ENCODE results near the gene APBA2.

Gene APBA2

DNA sequence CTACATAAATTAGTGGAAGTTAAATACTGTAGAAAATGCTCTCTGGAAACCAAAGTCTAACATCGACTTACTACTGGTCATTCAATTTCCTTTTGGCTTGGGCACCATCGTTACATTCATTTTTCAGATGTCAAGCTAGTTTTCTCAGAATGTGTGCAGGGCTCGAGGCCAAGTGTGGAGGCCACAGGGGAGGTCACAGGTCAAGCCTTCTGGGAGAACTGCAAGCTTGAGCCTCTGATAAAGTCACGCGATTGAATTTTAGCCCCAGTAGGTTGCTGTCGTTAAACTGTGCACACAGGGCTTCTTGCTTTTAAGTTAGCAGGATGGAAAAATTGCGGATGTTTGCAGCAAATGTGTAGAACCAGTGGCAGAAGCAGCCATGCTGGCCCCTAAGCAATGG, 182.2 kb downstream of the APBA2 start:
- Histone ChIP-seq H3K27me3 (ENCODE audit: insufficient read depth, low read length) (peaks cover 5% of the 10 kb centered on the region; the same call in 1 of the 2 replicates), H3K36me3 (ENCODE audit: insufficient read depth, low read length) (no peaks in the 10 kb centered on the region), H2AFZ (ENCODE audit: low read length) (no peak overlapping the region), H4K20me1 (ENCODE audit: insufficient read depth, low read length) (no peaks in the 10 kb centered on the region), H3K9me2 (ENCODE audit: low read depth, low read length) (no peaks in the 10 kb centered on the region), H3K79me2 (ENCODE audit: insufficient read depth, low read length) (no peaks in the 10 kb centered on the region), H3K9me3 (ENCODE audit: low read length) (no peaks in the 10 kb centered on the region), H3K4me3 (ENCODE audit: low read depth, low read length, poor library complexity, severe bottlenecking) (no peak overlapping the region), H3K4me1 (ENCODE audit: insufficient read depth, low read length, severe bottlenecking) (no peaks in the 10 kb centered on the region), H3K9ac (ENCODE audit: low read length) (no peak overlapping the region), H3K4me2 (ENCODE audit: low read length) (no peak overlapping the region), H3F3A (ENCODE audit: insufficient read depth, low read length) (no peaks in the 10 kb centered on the region), H3K27ac (ENCODE audit: low read depth, low read length, poor library complexity, severe bottlenecking) (no peak overlapping the region)
- no peak for TF ChIP-seq EZH2 (IDR thresholded peaks at IDR 0.05; ENCODE audit: borderline replicate concordance, low read length)
- TF ChIP-seq, protein P1, sequence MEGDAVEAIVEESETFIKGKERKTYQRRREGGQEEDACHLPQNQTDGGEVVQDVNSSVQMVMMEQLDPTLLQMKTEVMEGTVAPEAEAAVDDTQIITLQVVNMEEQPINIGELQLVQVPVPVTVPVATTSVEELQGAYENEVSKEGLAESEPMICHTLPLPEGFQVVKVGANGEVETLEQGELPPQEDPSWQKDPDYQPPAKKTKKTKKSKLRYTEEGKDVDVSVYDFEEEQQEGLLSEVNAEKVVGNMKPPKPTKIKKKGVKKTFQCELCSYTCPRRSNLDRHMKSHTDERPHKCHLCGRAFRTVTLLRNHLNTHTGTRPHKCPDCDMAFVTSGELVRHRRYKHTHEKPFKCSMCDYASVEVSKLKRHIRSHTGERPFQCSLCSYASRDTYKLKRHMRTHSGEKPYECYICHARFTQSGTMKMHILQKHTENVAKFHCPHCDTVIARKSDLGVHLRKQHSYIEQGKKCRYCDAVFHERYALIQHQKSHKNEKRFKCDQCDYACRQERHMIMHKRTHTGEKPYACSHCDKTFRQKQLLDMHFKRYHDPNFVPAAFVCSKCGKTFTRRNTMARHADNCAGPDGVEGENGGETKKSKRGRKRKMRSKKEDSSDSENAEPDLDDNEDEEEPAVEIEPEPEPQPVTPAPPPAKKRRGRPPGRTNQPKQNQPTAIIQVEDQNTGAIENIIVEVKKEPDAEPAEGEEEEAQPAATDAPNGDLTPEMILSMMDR (IDR thresholded peaks at IDR 0.05; ENCODE audit: low read length): no peak

DNA sequence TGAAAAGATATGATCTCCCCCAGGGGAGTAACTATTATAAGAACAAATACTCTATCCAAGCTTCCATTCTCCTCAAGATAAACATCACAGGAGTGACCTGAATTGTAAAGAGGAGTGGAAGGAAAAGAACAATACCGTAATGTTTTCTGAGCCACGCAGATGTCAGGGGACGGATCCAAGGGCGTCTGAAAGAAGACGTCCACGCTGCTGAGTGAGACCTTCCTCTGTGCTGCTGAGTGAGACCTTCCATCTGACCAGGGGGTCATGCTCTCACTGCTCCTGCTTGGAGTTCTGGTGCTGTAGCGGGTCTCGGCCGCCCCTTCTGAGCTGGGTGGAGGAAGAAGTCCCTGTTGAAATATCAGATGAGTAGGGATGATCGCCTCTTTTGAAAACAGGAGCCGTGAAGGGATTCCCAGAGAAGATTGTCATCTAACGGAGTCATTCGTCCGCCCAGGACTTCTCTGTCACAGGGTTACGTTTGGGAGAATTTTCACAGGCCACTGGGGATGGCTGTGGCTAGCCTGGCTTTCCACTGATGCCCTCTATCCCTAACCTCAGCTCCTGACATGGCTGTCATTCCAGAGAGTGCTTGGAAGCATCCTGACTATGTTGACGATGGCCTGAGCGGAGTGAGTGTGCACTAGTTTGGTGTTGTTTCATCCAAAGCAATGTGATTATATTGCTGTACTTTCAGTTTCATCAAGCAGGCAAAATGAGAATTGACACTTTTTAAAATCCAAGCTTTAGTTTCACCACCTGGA, 184.9 kb downstream of the APBA2 start:
- no peak overlapping the region for H3K27ac ChIP-seq (ENCODE audit: low read depth, low read length, poor library complexity, severe bottlenecking)
- H3K4me2 ChIP-seq (ENCODE audit: low read length): no peak overlapping the region
- H3K27me3 ChIP-seq (ENCODE audit: insufficient read depth, low read length): peaks cover 5% of the 10 kb centered on the region; the same call in 1 of the 2 replicates
- no peak overlapping the region for H2AFZ ChIP-seq (ENCODE audit: low read length)
- no peak for TF ChIP-seq EZH2 (IDR thresholded peaks at IDR 0.05; ENCODE audit: borderline replicate concordance, low read length)
- TF ChIP-seq, protein P1 (IDR thresholded peaks at IDR 0.05; ENCODE audit: low read length): no peak
- no peaks in the 10 kb centered on the region for H3K36me3 ChIP-seq (ENCODE audit: insufficient read depth, low read length)
- no peak overlapping the region for H3K4me3 ChIP-seq (ENCODE audit: low read depth, low read length, poor library complexity, severe bottlenecking)
- H3K9ac ChIP-seq (ENCODE audit: low read length): no peak overlapping the region
- no peaks in the 10 kb centered on the region for H3K79me2 ChIP-seq (ENCODE audit: insufficient read depth, low read length)
- H3K4me1 ChIP-seq (ENCODE audit: insufficient read depth, low read length, severe bottlenecking): no peaks in the 10 kb centered on the region
- no peaks in the 10 kb centered on the region for H3K9me2 ChIP-seq (ENCODE audit: low read depth, low read length)
- no peaks in the 10 kb centered on the region for H4K20me1 ChIP-seq (ENCODE audit: insufficient read depth, low read length)
- no peaks in the 10 kb centered on the region for H3F3A ChIP-seq (ENCODE audit: insufficient read depth, low read length)
- no peaks in the 10 kb centered on the region for H3K9me3 ChIP-seq (ENCODE audit: low read length)

DNA sequence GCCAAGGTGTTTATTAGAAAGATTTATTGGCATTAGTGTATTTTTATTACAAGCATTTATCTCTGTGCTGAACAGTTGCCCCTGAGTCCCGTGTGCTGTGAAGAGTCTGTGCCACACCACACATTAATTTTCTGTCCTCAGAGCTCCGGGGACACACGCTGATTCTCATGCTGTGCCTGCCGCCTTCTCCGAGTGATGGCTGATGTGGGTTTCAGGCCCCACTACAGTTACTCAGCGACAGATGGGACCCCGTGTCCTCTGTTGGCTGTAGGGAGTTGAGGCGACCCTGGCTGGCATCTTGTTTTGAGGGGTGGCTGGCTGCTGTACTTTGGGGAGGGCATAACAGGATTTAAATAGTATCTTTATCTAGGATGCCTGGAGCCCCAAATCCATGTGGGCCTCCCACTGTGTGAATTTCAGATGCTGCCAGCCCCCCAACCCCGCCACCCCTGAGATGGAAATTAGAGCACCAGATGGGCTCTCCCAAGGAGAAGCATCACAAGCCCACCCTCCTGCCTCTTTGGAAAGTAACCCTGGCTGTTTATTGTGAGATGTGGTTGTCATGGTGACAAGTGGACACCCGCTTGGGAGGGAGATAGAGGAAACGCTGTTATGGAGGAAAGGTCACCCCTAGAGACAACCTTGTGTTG, 185.6 kb downstream of the APBA2 start:
- Histone ChIP-seq H3K4me3 (ENCODE audit: low read depth, low read length, poor library complexity, severe bottlenecking) (no peak overlapping the region), H3K9me3 (ENCODE audit: low read length) (no peaks in the 10 kb centered on the region), H3K9me2 (ENCODE audit: low read depth, low read length) (no peaks in the 10 kb centered on the region), H3K79me2 (ENCODE audit: insufficient read depth, low read length) (no peaks in the 10 kb centered on the region), H3K27ac (ENCODE audit: low read depth, low read length, poor library complexity, severe bottlenecking) (no peak overlapping the region), H3K4me1 (ENCODE audit: insufficient read depth, low read length, severe bottlenecking) (no peaks in the 10 kb centered on the region), H3K9ac (ENCODE audit: low read length) (no peak overlapping the region), H2AFZ (ENCODE audit: low read length) (no peak overlapping the region), H3K27me3 (ENCODE audit: insufficient read depth, low read length) (peaks cover 5% of the 10 kb centered on the region; the same call in 1 of the 2 replicates), H4K20me1 (ENCODE audit: insufficient read depth, low read length) (no peaks in the 10 kb centered on the region), H3K4me2 (ENCODE audit: low read length) (no peak overlapping the region), H3K36me3 (ENCODE audit: insufficient read depth, low read length) (no peaks in the 10 kb centered on the region), H3F3A (ENCODE audit: insufficient read depth, low read length) (no peaks in the 10 kb centered on the region)
- no peak for TF ChIP-seq EZH2 (IDR thresholded peaks at IDR 0.05; ENCODE audit: borderline replicate concordance, low read length)
- TF ChIP-seq, protein P1 (IDR thresholded peaks at IDR 0.05; ENCODE audit: low read length): no peak

All from OCI-LY1 (cell line).